ENCODE results near the gene FANCI.

- no peak for TF ChIP-seq CTCF (IDR thresholded peaks at IDR 0.05)
- TF ChIP-seq POLR2A (IDR thresholded peaks at IDR 0.05), result no peak
Measured at GRCh38 chr15:89345248-89345647, 101.5 kb downstream of the FANCI start.
